HepG2 (cell line): ENCODE results near the gene ELOVL6. TPM values are rescaled to one million over a fixed set of nuclear protein-coding genes. Genes with fewer than 3 reads are reported as not detected.

Source experiments
- ATAC-seq: fragments of 200-7000 bp; cut with Tn5 transposase; 3 replicates; pipeline ENCODE4 v1.9.1; 2020; ENCODE audit warnings: mild to moderate bottlenecking, moderate library complexity
- BruUV-seq: library from RNA; stranded (reverse); fragments of 400-500 nt; replicated peaks from 2 replicates; lab custom pipeline; 2021; lab: Mats Ljungman, UMichigan
- CTCF ChIA-PET: fragments of 300-600 bp; formaldehyde crosslinking; extraction: SDS; loops from one replicate; lab custom pipeline; 2021; ENCODE audit warnings: low total read pairs, inconsistent platforms, low intra/inter-chr PET ratio; lab: Yijun Ruan, JAX
- POLR2A ChIA-PET: fragments of 350-600 bp; sonication (Branson Sonifier 250); formaldehyde crosslinking; loops from one replicate; lab custom pipeline; 2020; ENCODE audit warnings: antibody characterized with exemption, inconsistent platforms; lab: Yijun Ruan, JAX
- DNase-seq: peaks from one replicate; pipeline ENCODE4 v3.0.0-alpha.2; 2015; ENCODE audit warnings: low spot score
- FAIRE-seq: peaks from 3 replicates; lab custom pipeline; 2011; peaks lifted over from hg19 to GRCh38; lab: Jason Lieb, UNC
- H2AFZ ChIP-seq: one replicate; pipeline ENCODE4 v1.6.1; 2011; ENCODE audit warnings: low read length, inconsistent platforms
- H3K27ac ChIP-seq: fragments of 300-600 bp; 3 replicates; pipeline ENCODE4 v1.8.0; 2011; ENCODE audit warnings: mixed run types, mild to moderate bottlenecking, mixed read lengths, low read length, inconsistent platforms; ENCODE audit not compliant: insufficient read depth; ENCODE audit errors: extremely low read length
- H3K27me3 ChIP-seq, 2 experiments: fragments of 200-600 bp in 1 of 2; 2 replicates in 1 of 2; 3 replicates in 1 of 2; pipeline versions ENCODE4 v1.6.0 to v1.8.0; 2011; ENCODE audit warnings: low read length in 2 of 2, mild to moderate bottlenecking in 2 of 2, moderate library complexity in 2 of 2, inconsistent platforms in 1 of 2; ENCODE audit not compliant: insufficient read depth in 2 of 2, control insufficient read depth in 1 of 2
- H3K36me3 ChIP-seq, 2 experiments: fragments of 200-600 bp in 1 of 2; replicated peaks in 1 of 2; 2 replicates in 1 of 2; 3 replicates in 1 of 2; pipeline versions ENCODE4 v1.5.1 to v1.8.0; 2011; ENCODE audit warnings: low read length in 2 of 2, inconsistent platforms in 1 of 2; ENCODE audit not compliant: insufficient read depth in 2 of 2, control insufficient read depth in 1 of 2
- H3K4me1 ChIP-seq: 2 replicates; pipeline ENCODE4 v1.5.1; 2012; ENCODE audit warnings: low read length, inconsistent platforms; ENCODE audit not compliant: insufficient read depth
- H3K4me2 ChIP-seq: 2 replicates; pipeline ENCODE4 v1.6.0; 2011; ENCODE audit warnings: low read depth, low read length, inconsistent platforms
- H3K4me3 ChIP-seq, 3 experiments: fragments of 200-600 bp in 1 of 3; sonication (generic), shearing (Covaris generic) in 1 of 3; replicated peaks in 1 of 3; 2 replicates each; pipeline ENCODE4 v1.5.1; 2011 to 2016; ENCODE audit warnings: low read length in 3 of 3, inconsistent platforms in 2 of 3, low read depth in 2 of 3, mild to moderate bottlenecking in 2 of 3, control low read depth in 1 of 3, mixed read lengths in 1 of 3; ENCODE audit not compliant: insufficient read depth in 1 of 3
- H3K79me2 ChIP-seq: one replicate; pipeline ENCODE4 v1.6.1; 2011; ENCODE audit warnings: low read length, inconsistent platforms; ENCODE audit not compliant: insufficient read depth
- H3K9ac ChIP-seq: 2 replicates; pipeline ENCODE4 v1.6.0; 2011; ENCODE audit warnings: mild to moderate bottlenecking, low read depth, low read length, inconsistent platforms; ENCODE audit not compliant: insufficient read depth
- H3K9me3 ChIP-seq: 2 replicates; pipeline ENCODE4 v1.5.1; 2012; ENCODE audit warnings: mild to moderate bottlenecking, low read length
- H4K20me1 ChIP-seq: 2 replicates; pipeline ENCODE4 v1.6.0; 2011; ENCODE audit warnings: inconsistent platforms, mild to moderate bottlenecking, low read length, moderate library complexity; ENCODE audit not compliant: insufficient read depth
- ATF5 ChIP-seq: sonication (generic); formaldehyde crosslinking; IDR thresholded peaks from 2 replicates; pipeline ENCODE4 v1.4.0; 2020; ENCODE audit warnings: mild to moderate bottlenecking, low read depth, missing genetic modification reagents
- CENPT ChIP-seq: sonication (generic); formaldehyde crosslinking; IDR thresholded peaks from 2 replicates; pipeline ENCODE4 v1.8.0; 2022; ENCODE audit warnings: low read depth, mild to moderate bottlenecking, moderate library complexity, missing genetic modification reagents
- EED ChIP-seq: sonication (generic); formaldehyde crosslinking; IDR thresholded peaks from 2 replicates; pipeline ENCODE4 v1.5.0; 2020; ENCODE audit warnings: mild to moderate bottlenecking, missing genetic modification reagents
- GATA4 ChIP-seq: sonication (generic); IDR thresholded peaks from 2 replicates; pipeline ENCODE4 v1.6.1; 2016; ENCODE audit warnings: antibody characterized with exemption, low read depth, borderline replicate concordance
- MTF2 ChIP-seq: sonication (generic); formaldehyde crosslinking; IDR thresholded peaks from 2 replicates; pipeline ENCODE4 v1.5.0; 2020; ENCODE audit warnings: missing genetic modification reagents, borderline replicate concordance
- RARA ChIP-seq: IDR thresholded peaks from 2 replicates; pipeline ENCODE4 v1.6.1; 2016; ENCODE audit warnings: missing genetic modification reagents, missing compliant biosample characterization
- SAFB2 ChIP-seq: sonication (generic); formaldehyde crosslinking; IDR thresholded peaks from 2 replicates; pipeline ENCODE4 v1.5.1; 2020; ENCODE audit warnings: missing genetic modification reagents, low read depth, mild to moderate bottlenecking, borderline replicate concordance
- SIX1 ChIP-seq: sonication (generic); formaldehyde crosslinking; IDR thresholded peaks from 2 replicates; pipeline ENCODE4 v1.4.0; 2020; ENCODE audit warnings: missing genetic modification reagents, borderline replicate concordance
- TP53 ChIP-seq: sonication (generic); formaldehyde crosslinking; conservative IDR thresholded peaks from 2 replicates; pipeline ENCODE4 v1.4.0; 2020; ENCODE audit warnings: missing genetic modification reagents
- ZNF251 ChIP-seq: sonication (generic); formaldehyde crosslinking; IDR thresholded peaks from 2 replicates; pipeline ENCODE4 v1.9.0; 2021; ENCODE audit warnings: mild to moderate bottlenecking, missing genetic modification reagents
- ZNF567 ChIP-seq: sonication (generic); formaldehyde crosslinking; IDR thresholded peaks from 2 replicates; pipeline ENCODE4 v1.8.1; 2023; ENCODE audit warnings: mild to moderate bottlenecking, missing genetic modification reagents, borderline replicate concordance
- ZNF775 ChIP-seq: sonication (generic); formaldehyde crosslinking; IDR thresholded peaks from 2 replicates; pipeline ENCODE4 v1.4.0; 2020; ENCODE audit warnings: missing genetic modification reagents, mild to moderate bottlenecking, moderate library complexity, borderline replicate concordance
- WGBS: methylation state at CpG from one replicate; pipeline ENCODE4 v1.1.6; 2017; ENCODE audit warnings: low lambda C conversion rate; 5-methylcytosine and 5-hydroxymethylcytosine counted together
- in situ Hi-C: cut with HindIII; loops from 2 replicates; pipeline ENCODE4 v1.10.0; 2017; ENCODE audit warnings: low pct_unique_long_range_greater_than_20kb; ENCODE audit not compliant: extremely low pct_ligation_motif_present
- intact Hi-C: fragments of 100-400 bp; cut with micrococcal nuclease; formaldehyde crosslinking; loops from one replicate; pipeline ENCODE4 v1.10.0; 2022; ENCODE audit not compliant: unreplicated experiment
- polyA plus RNA-seq, 8 experiments: library from polyadenylated mRNA; depleted of rRNA in 3 of 8; stranded (reverse) in 7 of 8; unstranded in 1 of 8; fragments of >200 nt; fragmentation: Illumina TruSeq in 4 of 8; extraction: Trizol in 4 of 8; gene quantifications; 2 replicates each; pipeline versions ENCODE4 v1.2.1 to v1.2.3, GENCODE V29; 2011 to 2016; ENCODE audit warnings: low read depth in 4 of 8, missing spikeins in 1 of 8, mixed read lengths in 1 of 8; ENCODE audit not compliant: insufficient read depth in 1 of 8
- total RNA-seq, 5 experiments: library from RNA; depleted of rRNA; stranded (reverse); fragments of >200 nt; fragmentation: Illumina TruSeq; extraction: Trizol; gene quantifications; 2 replicates each; pipeline ENCODE4 v1.2.3, GENCODE V29; 2016; ENCODE audit warnings: low read depth in 1 of 5
- TF ChIP-seq, protein P1 (sequence below): sonication (generic); formaldehyde crosslinking; IDR thresholded peaks from 2 replicates; pipeline ENCODE4 v1.8.1; 2022; ENCODE audit warnings: mild to moderate bottlenecking, missing genetic modification reagents
- TF ChIP-seq, protein P2 (sequence below): sonication (generic); formaldehyde crosslinking; IDR thresholded peaks from 2 replicates; pipeline ENCODE4 v1.4.0; 2020; ENCODE audit warnings: missing genetic modification reagents

The ELOVL6 gene
- total and polyA plus RNA-seq, 2 of the 13 experiments (the other 11 are each of a cell fraction or from before 2014, with no cell fraction given): 14.1 to 23.2 TPM

DNA sequence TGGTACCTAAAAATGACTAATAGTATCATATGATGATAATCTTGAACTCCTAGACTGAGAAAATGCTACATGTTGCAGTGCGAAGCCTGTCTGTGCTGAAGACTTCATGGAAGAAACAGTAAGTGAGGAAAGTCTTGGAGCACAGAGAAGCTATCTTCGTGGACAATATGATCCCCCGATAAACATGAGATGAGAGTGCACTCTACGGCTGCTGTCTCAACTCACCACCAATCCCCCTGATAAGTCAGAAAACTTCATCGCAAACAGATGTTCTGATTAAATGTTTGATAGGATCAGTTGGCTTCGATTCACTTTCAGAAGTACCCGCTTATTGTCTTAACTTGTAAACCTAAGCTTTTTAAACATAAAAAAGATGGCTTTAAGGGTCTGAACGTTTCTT, 130.2 kb downstream of the ELOVL6 start:
- 0 out of 2 replicates have a peak, but pooled peaks cover 1% of the 10 kb centered on the region for H4K20me1 ChIP-seq
- no peak overlapping the region for H3K4me2 ChIP-seq
- intact Hi-C loops: no loop called here
- BruUV-seq: no TSS peak
- TF ChIP-seq ZNF775 (no peak), ZNF251 (no peak), ZNF567 (CRISPR knock-in tag) (no peak), SIX1 (CRISPR knock-in tag) (no peak)
- TF ChIP-seq, protein P1, sequence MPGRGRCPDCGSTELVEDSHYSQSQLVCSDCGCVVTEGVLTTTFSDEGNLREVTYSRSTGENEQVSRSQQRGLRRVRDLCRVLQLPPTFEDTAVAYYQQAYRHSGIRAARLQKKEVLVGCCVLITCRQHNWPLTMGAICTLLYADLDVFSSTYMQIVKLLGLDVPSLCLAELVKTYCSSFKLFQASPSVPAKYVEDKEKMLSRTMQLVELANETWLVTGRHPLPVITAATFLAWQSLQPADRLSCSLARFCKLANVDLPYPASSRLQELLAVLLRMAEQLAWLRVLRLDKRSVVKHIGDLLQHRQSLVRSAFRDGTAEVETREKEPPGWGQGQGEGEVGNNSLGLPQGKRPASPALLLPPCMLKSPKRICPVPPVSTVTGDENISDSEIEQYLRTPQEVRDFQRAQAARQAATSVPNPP (CRISPR knock-in tag): no peak
- H3K36me3 ChIP-seq: 0 out of 5 replicates have a peak, but pooled peaks cover 1 to 4% of the 10 kb centered on the region in 2 experiments
- no peak overlapping the region for H3K27ac ChIP-seq
- H3K27me3 ChIP-seq: no peaks in the 10 kb centered on the region
- no peak overlapping the region for H2AFZ ChIP-seq
- H3K4me3 ChIP-seq: no peak overlapping the region
- DNase-seq: no peak
- ATAC-seq: no peak
- ChIA-PET POLR2A (no interaction called here), CTCF (no interaction called here)
- H3K79me2 ChIP-seq: no peaks in the 10 kb centered on the region
- 97% methylated on average over 8 of the region's 8 CpGs for WGBS
- no peak for FAIRE-seq
- peaks cover 13% of the 10 kb centered on the region for H3K4me1 ChIP-seq
- in situ Hi-C loops: no loop called here
- H3K9ac ChIP-seq: no peak overlapping the region
- H3K9me3 ChIP-seq: no peaks in the 10 kb centered on the region

DNA sequence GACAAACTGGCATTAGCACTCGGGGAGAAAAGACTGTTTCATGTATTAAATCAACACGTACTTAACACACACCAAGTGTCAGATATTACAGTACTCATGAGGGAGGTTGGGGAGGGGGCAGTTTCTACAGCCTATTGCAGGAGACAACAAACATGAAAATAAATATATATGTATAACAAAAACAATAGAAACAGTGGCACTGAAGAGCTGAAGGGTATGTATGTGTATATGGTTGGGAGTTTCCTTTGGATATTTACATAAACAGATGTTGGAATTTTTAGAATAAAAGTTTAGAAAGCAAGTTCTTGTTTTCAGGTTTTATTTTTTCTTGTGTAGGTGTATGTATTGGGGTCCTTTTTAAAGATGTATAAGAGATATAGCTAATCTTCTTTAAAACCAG, 133.5 kb downstream of the ELOVL6 start:
- Histone ChIP-seq H2AFZ (no peak overlapping the region), H3K27ac (peak overlapping the region; percentile 4), H3K4me2 (no peak overlapping the region), H3K27me3 (no peaks in the 10 kb centered on the region), H3K9me3 (no peaks in the 10 kb centered on the region), H3K9ac (no peak overlapping the region), H3K36me3 (no peaks in the 10 kb centered on the region), H3K4me1 (peaks cover 13% of the 10 kb centered on the region), H3K4me3 (no peak overlapping the region), H3K79me2 (no peaks in the 10 kb centered on the region), H4K20me1 (0 out of 2 replicates have a peak, but pooled peaks cover 7% of the 10 kb centered on the region)
- ChIA-PET CTCF (no interaction called here), POLR2A (interaction anchor here (1.3 kb wide), 1 partner anchor 10 kb away, joined by 5 read pairs; no protein-coding TSS in a partner anchor)
- DNase-seq: no peak
- no peak; the same call in 2 of the 3 replicates for ATAC-seq
- in situ Hi-C loops: no loop called here
- intact Hi-C loops: no loop called here
- BruUV-seq: no TSS peak
- 88% methylated on average over 2 of the region's 2 CpGs for WGBS
- FAIRE-seq: no peak
- TF ChIP-seq RARA (CRISPR knock-in tag): no peak
- no peak for TF ChIP-seq ATF5 (CRISPR knock-in tag)
- no peak for TF ChIP-seq TP53 (CRISPR knock-in tag)
- no peak for TF ChIP-seq CENPT
- no peak for TF ChIP-seq EED (CRISPR knock-in tag)
- TF ChIP-seq MTF2 (CRISPR knock-in tag): no peak
- TF ChIP-seq, protein P2, sequence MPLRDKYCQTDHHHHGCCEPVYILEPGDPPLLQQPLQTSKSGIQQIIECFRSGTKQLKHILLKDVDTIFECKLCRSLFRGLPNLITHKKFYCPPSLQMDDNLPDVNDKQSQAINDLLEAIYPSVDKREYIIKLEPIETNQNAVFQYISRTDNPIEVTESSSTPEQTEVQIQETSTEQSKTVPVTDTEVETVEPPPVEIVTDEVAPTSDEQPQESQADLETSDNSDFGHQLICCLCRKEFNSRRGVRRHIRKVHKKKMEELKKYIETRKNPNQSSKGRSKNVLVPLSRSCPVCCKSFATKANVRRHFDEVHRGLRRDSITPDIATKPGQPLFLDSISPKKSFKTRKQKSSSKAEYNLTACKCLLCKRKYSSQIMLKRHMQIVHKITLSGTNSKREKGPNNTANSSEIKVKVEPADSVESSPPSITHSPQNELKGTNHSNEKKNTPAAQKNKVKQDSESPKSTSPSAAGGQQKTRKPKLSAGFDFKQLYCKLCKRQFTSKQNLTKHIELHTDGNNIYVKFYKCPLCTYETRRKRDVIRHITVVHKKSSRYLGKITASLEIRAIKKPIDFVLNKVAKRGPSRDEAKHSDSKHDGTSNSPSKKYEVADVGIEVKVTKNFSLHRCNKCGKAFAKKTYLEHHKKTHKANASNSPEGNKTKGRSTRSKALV: no peak
- TF ChIP-seq GATA4: no peak
- no peak for TF ChIP-seq SAFB2 (CRISPR knock-in tag)
